WERI-Rb-1 (cell line): Measurements from ENCODE around the gene IFT25.

Experiments
- DNase-seq: peaks from one replicate; pipeline ENCODE4 v3.0.0-alpha.2; 2020
- H3K27ac ChIP-seq: fragments of 250-450 bp; sonication (Bioruptor Pico); 2 replicates; pipeline ENCODE4 v1.5.1; 2020; ENCODE audit warnings: mild to moderate bottlenecking, moderate library complexity
- H3K27me3 ChIP-seq: fragments of 250-450 bp; sonication (Bioruptor Pico); 2 replicates; pipeline ENCODE4 v1.5.1; 2021; ENCODE audit warnings: mild to moderate bottlenecking, low read depth, moderate library complexity; ENCODE audit not compliant: insufficient read depth, severe bottlenecking
- H3K36me3 ChIP-seq: fragments of 250-450 bp; sonication (Bioruptor Pico); 2 replicates; pipeline ENCODE4 v1.5.1; 2020; ENCODE audit warnings: mild to moderate bottlenecking, moderate library complexity
- H3K4me3 ChIP-seq: 2 replicates; pipeline ENCODE4 v1.5.1; 2011; ENCODE audit warnings: low read depth, mild to moderate bottlenecking, control low read depth, low read length
- H3K9me3 ChIP-seq: fragments of 250-450 bp; sonication (Bioruptor Pico); 2 replicates; pipeline ENCODE4 v1.5.1; 2021; ENCODE audit warnings: mild to moderate bottlenecking, moderate library complexity; ENCODE audit not compliant: severe bottlenecking
- CTCF ChIP-seq: IDR thresholded peaks from 2 replicates; pipeline ENCODE4 v1.5.1; 2011; ENCODE audit warnings: low read depth, mild to moderate bottlenecking, control low read depth, inconsistent platforms, low read length

The IFT25 gene

GRCh38 chr1:53946252-53947171, 1.0 kb upstream of the IFT25 start, which contains the start of gene LRRC42:
LRRC42 (plus strand) TSS chr1:53946350; CDS start chr1:53952000, 5,650 bp downstream.
- no peaks in the 10 kb centered on the region for H3K9me3 ChIP-seq
- TF ChIP-seq CTCF: peak; percentile 30
- H3K27ac ChIP-seq: peak within 1 kb of the TSS; percentile 94
- DNase-seq: peak; percentile 11
- peak within 1 kb of the TSS; percentile 82 for H3K4me3 ChIP-seq
- no peaks in the 10 kb centered on the region for H3K27me3 ChIP-seq
- H3K36me3 ChIP-seq: peaks cover 23% of the 10 kb centered on the region

- no peak for TF ChIP-seq CTCF
- DNase-seq: no peak
These were observed 391 bp downstream of the IFT25 start for GRCh38 chr1:53945183-53945432.

GRCh38 chr1:53944469-53945182, 873 bp downstream of the IFT25 start:
- peak overlapping the region; percentile 79 for H3K27ac ChIP-seq
- peak; percentile 10 for DNase-seq

More at GRCh38 chr1:53945183-53945432, 391 bp downstream of the IFT25 start:
- Histone ChIP-seq H3K4me3 (peak overlapping the region; percentile 82), H3K27ac (peak overlapping the region; percentile 79), H3K9me3 (no peaks in the 10 kb centered on the region), H3K27me3 (no peaks in the 10 kb centered on the region), H3K36me3 (peaks cover 20% of the 10 kb centered on the region)

GRCh38 chr1:53943490-53944043, 1.9 kb downstream of the IFT25 start:
- TF ChIP-seq CTCF: no peak
- no peak for DNase-seq
- Histone ChIP-seq H3K4me3 (no peak overlapping the region), H3K27me3 (no peaks in the 10 kb centered on the region), H3K36me3 (peaks cover 21% of the 10 kb centered on the region), H3K9me3 (no peaks in the 10 kb centered on the region), H3K27ac (no peak overlapping the region)

More at GRCh38 chr1:53944469-53945182, 873 bp downstream of the IFT25 start:
- no peak for TF ChIP-seq CTCF
- H3K27me3 ChIP-seq: no peaks in the 10 kb centered on the region
- H3K36me3 ChIP-seq: peaks cover 16% of the 10 kb centered on the region
- H3K9me3 ChIP-seq: no peaks in the 10 kb centered on the region
- H3K4me3 ChIP-seq: peak overlapping the region; percentile 82

GRCh38 chr1:53943090-53943489, 2.4 kb downstream of the IFT25 start:
- peaks cover 24% of the 10 kb centered on the region for H3K36me3 ChIP-seq
- no peaks in the 10 kb centered on the region for H3K27me3 ChIP-seq
- no peaks in the 10 kb centered on the region for H3K9me3 ChIP-seq
- H3K27ac ChIP-seq: no peak overlapping the region
- no peak overlapping the region for H3K4me3 ChIP-seq
- no peak for DNase-seq
- no peak for TF ChIP-seq CTCF
